HL-60 (cell line): ENCODE data around the gene APLP2.

Experiments used
- CTCF ChIP-seq: IDR thresholded peaks from one replicate; pipeline ENCODE4 v1.5.1; 2011; ENCODE audit warnings: low read length, control low read depth, inconsistent platforms; ENCODE audit not compliant: insufficient read depth
- POLR2AphosphoS5 ChIP-seq: IDR thresholded peaks from 2 replicates; pipeline ENCODE4 v1.6.1; 2012; ENCODE audit warnings: low read depth
- REST ChIP-seq: IDR thresholded peaks from 2 replicates; pipeline ENCODE4 v1.6.1; 2012; ENCODE audit warnings: low read depth; ENCODE audit not compliant: insufficient replicate concordance
- SPI1 ChIP-seq: IDR thresholded peaks from 2 replicates; pipeline ENCODE4 v1.6.1; 2012; ENCODE audit warnings: low read depth, mild to moderate bottlenecking, borderline replicate concordance

GRCh38 chr11:130139401-130139800, 69.7 kb downstream of the APLP2 start:
- TF ChIP-seq CTCF (no peak), SPI1 (no peak), REST (no peak), POLR2AphosphoS5 (no peak)
